GM19240 (cell line): ENCODE measurements around the gene IFNLR1.

ENCODE experiments used
- DNase-seq: peaks from one replicate; pipeline ENCODE4 v3.0.0; 2011; ENCODE audit warnings: low spot score; ENCODE audit not compliant: insufficient read length

Gene IFNLR1

DNA sequence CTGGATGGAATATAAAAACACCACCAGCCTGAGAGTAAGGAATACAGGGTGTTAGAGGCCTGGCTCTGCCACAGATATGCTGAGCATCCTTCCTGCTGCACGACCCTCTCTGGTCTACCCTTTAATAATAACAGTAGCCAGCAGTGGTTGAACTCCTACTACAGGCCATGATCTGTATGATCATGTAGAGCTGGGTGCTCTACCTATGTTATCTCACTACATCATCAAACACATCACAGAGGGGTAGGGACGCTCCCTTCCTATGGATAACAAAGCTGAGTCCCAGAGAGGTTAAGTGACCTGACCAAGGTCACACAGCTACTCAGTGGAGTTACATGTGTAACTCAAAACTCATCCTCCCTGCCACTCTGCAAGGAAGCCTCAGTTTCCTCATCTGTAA, 62.1 kb downstream of the IFNLR1 start:
- DNase-seq = no peak

DNA sequence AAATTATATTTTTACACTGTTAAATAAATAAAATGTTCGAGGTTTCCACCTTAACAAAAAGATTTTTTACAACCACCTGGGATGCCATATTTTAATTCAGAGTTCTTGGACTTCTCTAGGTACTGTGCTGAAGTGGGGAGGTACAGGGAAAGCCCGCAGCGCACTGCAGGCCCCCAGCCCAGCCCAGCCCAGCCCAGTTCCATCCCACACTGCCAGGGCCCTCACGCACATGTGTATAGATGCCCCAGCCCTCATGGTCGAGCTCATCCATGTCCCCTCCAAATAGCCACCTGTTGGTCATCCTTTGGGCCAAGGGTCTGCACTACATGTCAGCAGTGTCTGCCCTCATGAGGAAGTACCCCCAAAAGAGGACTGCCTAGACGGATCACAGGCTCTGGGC, 63.5 kb downstream of the IFNLR1 start:
- no peak for DNase-seq

DNA sequence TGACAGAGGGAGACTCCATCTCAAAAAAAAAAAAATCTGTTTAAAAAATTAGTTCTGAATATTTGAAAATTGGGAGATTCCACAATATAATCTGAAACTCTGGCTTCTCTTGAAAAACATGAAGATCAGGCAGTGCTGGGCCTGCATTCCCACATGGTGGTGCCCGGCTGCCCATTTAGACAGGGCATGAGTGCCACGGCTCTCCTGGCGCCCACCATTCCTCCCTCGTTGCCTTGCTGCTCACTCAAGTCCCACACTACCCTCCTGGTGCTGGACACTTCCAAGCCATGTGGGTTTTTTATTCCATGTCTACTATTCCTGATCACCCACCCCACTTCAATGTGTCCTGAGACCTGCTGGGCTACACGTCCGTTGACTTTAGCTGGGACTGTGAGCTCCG, 64.3 kb downstream of the IFNLR1 start:
- no peak for DNase-seq

DNA sequence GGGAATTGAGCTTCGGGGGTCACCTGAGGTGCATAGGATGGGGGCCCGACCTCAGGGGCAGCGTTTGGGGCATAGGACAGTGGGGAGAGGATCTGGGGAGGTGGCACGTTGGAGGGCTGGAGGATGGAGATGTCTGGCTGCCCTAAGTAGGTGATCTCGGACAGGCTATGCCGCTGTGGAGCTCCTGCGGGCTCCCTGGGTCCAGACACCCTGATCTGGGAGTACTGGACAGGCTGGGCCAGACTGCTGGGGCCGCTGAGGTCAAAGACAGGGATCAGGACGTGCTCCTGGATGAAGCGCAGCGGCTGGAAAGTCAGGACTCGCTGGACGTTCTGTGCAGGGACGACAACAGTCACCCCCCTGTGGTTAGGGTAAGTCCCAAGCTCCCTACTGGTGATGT, 65.7 kb downstream of the IFNLR1 start:
- DNase-seq = no peak

DNA sequence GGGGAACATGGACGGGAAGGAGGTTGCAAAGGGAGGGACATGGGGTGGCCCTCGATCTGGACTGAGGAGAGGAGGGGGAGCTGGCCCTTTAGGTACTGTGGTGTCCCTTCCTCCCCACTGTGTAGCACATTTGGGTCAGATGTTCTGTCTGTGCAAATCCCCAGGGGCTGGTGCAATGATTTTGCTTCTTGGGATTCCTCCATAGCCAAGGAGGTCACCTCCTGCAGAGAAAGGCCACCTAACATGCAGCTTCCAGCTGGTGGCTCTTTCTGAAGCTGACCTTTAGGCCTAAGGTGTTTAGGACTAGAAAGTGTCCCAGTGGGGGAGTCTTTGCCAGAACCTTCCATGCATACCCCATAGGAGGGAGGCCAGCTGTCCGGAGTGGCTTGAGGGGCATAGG, 66.1 kb downstream of the IFNLR1 start:
- DNase-seq = no peak

DNA sequence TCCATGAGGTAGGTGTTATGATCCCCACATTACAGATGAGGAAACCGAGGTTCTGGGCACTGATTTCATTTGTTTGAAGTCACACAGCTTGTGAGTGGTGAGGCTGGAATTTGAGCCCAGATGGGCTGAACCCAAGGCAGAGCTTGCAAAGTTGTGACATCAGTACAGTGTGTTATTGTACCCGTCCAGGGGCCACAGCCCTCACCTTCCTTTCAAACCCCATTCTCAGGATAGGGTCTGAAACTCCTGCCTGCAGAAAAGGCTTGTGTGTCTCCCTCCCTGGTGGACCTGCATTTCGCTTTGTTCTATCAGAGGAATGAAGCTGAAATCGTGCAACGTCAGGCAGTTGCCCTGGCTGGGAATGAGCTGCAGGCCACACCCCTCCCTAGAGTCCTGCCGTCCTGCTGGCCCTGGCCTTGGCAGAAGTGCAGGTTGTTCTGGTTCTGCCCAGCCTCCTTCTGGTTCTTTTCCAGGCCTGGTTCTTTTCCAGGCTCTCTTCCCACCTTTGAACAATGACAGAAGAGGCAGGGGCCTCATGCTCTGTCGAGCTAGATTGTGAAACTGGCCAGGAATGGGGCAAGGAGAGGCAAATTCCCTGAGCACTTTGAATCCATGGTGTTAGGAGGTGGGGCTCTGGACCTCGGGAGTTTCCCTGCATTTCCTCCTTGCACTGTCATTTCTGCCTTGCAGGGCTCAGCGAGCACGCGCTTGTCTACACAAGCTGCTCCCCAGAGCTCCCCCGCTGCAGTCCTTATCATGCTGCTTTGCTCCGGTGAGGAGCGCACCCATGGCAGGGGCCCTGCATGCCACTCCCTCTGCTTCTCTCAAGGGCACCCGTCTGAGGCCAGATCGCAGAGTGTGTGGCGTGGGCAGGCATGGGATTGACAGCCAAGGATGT, 67.0 kb downstream of the IFNLR1 start:
- DNase-seq = no peak

- no peak for DNase-seq
These were observed 67.6 kb downstream of the IFNLR1 start for GRCh38 chr1:24119489-24119858.

GRCh38 chr1:24118410-24119242, 68.5 kb downstream of the IFNLR1 start:
- no peak for DNase-seq

DNA sequence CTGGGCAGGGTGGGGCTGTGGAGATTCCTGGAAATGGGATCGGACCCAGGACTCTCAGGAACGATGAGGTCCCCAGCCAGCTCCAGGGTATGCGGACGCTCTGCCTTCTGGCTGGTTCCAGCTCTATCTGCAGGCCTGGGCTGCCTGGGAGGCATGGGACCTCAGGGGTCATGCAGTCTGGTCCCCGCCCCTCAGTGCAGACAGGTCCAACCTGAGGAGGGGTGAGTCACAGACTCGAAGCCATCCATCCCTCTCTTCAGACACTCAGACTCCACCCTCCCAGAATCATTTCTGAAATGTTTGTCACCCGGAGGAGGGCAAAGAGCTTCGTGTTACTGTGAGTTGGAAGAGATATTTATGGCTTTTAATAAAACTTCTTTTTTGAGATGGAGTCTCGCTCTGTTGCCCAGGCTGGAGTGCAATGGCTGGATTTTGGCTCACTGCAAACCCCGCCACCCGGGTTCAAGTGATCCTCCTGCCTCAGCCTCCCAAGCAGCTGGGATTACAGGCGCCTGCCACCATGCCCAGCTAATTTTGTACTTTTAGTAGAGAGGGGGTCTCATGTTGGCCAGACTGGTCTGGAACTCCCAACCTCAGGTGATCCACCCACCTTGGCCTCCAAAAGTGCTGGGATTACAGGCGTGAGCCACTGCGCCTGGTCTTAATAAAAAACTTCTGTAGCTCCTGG, 69.2 kb downstream of the IFNLR1 start:
- DNase-seq = no peak

GRCh38 chr1:24117132-24117531, 70.0 kb downstream of the IFNLR1 start:
- DNase-seq = no peak

DNA sequence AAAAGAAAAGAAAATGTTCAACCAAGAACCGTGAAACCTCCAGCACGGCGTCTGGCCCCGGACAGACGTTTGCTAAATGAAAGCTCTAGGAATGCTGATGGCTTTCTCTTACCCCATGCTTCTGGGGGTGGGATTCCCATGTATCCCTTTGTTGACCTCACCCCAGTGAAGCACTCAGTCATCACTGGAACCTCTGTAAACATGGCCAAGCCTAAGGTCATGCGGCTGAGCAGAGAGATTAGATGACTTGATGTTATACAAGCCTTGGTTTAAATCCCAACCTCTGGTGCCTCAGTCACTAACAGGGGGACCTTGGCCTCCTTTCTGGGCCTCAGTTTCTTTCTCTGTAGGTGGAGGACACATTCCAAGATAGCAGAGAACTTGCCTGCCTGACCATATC, 72.3 kb downstream of the IFNLR1 start:
- DNase-seq = no peak

- DNase-seq = no peak
These were observed 73.5 kb downstream of the IFNLR1 start for GRCh38 chr1:24113641-24114033.

DNA sequence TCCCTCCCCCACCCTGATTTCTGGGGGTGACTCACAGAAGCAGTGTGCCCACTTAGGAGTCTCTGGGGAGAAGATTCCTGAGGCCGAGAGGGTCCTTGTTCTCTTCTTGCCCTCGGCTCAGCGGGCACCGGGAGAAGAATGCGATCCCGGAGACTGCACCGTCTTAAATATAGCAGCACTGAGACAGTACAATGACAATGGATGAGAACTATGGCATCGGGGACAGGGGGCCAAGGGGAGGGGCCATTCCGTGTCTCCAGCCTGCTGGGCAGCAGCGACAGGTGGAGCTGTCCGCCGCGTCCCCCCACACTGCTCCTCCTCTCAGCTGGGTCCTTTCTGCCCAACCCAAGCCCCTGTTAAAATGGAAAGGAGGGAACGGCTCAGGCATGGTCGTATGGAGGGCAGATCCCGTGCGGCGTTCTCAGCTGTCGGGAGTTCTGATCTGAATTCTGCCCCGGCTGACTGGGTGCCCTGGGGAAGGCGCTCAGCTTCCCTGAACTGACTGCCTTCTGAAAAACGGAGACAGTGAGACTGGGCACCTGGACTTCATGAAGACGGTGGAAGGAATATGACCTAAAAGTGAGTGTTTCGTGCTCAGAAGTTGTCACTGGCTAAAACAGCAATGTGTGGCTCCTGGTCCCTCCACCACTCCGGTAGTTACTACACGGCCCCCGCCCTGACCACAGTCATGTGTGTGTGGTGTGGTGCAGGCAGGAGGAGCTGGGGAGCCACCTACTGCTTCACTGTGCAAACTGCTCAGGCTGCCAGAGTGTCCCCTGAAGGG, 74.9 kb downstream of the IFNLR1 start, which contains the start of gene MYOM3:
MYOM3 (minus strand) TSS at position 140 of the 784 bp plus-strand sequence. CDS start 3,499 bp downstream, outside the sequence.
- DNase-seq = peak; percentile 59

- no peak for DNase-seq
These were observed 75.7 kb downstream of the IFNLR1 start for GRCh38 chr1:24111262-24111995.

DNA sequence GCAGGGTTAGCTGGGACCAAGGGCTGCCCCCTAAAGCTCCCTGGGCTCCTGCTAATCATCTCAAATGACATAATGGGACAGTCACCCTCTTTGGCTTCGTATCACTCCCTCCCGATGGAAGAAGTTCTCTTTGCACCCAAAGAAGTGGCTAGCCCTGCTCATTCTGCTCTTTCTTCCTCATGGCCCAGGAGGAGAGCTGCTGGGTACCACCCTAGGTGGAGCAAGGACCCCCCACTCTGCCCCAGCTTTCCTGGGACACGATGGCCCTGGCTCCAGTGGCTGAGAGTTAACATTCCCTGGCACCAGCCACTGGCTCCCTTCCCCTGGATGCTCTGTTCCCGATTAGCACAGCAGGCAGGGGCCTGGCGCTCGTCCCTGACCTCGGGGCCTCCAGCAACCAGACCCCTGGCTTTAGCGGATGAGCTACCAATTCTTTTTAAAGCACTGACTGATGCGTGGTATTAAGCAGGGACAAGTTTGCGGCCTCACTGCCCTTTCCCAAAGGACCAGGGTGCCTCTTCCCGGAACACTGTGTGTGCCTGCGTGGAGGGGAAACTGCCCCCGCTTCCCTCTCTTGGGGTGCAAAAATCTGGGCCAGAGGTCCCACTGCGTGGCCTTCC, 76.3 kb downstream of the IFNLR1 start:
- no peak for DNase-seq

GRCh38 chr1:24109686-24110475, 77.2 kb downstream of the IFNLR1 start:
- no peak for DNase-seq

- no peak for DNase-seq
These were observed 78.0 kb downstream of the IFNLR1 start for GRCh38 chr1:24109166-24109483.

GRCh38 chr1:24108334-24109165, 78.5 kb downstream of the IFNLR1 start:
- no peak for DNase-seq
